Activated T-helper 1 cell treated with anti-CD3 and anti-CD28 coated beads, Interleukin-12 subunit alpha, Interleukin-12 subunit beta, Interleukin-2, Interleukin-4 antibody, amounts not matched to agents 30 ng/mL and 10 ng/mL and 1 ng/mL, durations not matched to agents 14 hours and 24 hours and 36 hours (primary cell): Measurements from ENCODE around the gene CRYBG3. TPM values are rescaled to one million over a fixed set of nuclear protein-coding genes. Genes with fewer than 3 reads are reported as not detected.

ENCODE experiments used
- DNase-seq: peaks from one replicate; pipeline ENCODE4 v3.0.0; 2021; ENCODE audit warnings: low spot score
- H3K27ac Mint-ChIP-seq: one replicate; pipeline ENCODE4 v1.8.0; 2021; ENCODE audit warnings: mild to moderate bottlenecking, mixed read lengths
- H3K27me3 Mint-ChIP-seq: one replicate; pipeline ENCODE4 v1.8.0; 2022; ENCODE audit warnings: mild to moderate bottlenecking, moderate library complexity, mixed read lengths; ENCODE audit not compliant: insufficient read depth
- H3K36me3 Mint-ChIP-seq: one replicate; pipeline ENCODE4 v1.8.0; 2021; ENCODE audit warnings: low read depth, mixed read lengths
- H3K4me1 Mint-ChIP-seq: one replicate; pipeline ENCODE4 v1.8.0; 2021; ENCODE audit warnings: low read depth, mixed read lengths
- H3K4me3 Mint-ChIP-seq: one replicate; pipeline ENCODE4 v1.8.0; 2021; ENCODE audit warnings: mild to moderate bottlenecking, moderate library complexity, mixed read lengths
- H3K9me3 Mint-ChIP-seq: one replicate; pipeline ENCODE4 v1.8.0; 2021; ENCODE audit warnings: mixed read lengths
- intact Hi-C: fragments of 100-400 bp; cut with micrococcal nuclease; formaldehyde crosslinking; loops from one replicate; pipeline ENCODE4 v1.15.1; 2024
- total RNA-seq: library from RNA; stranded (reverse); gene quantifications from 2 replicates; pipeline ENCODE4 v1.2.3, GENCODE V29; 2022

CRYBG3 gene
- total RNA-seq = 6.5 and 6.8 TPM in 2 replicates

GRCh38 chr3:97821774-97822358 is at the start of gene CRYBG3:
Gene CRYBG3 (plus strand): TSS chr3:97822011. CDS start chr3:97822207, 196 bp downstream.
- Mint-ChIP-seq H3K4me3 (peak within 1 kb of the TSS; percentile 99), H3K27ac (peak within 1 kb of the TSS; percentile 92), H3K36me3 (peaks cover 3% of the 10 kb centered on the region), H3K4me1 (peaks cover 40% of the 10 kb centered on the region), H3K27me3 (peaks cover 34% of the 10 kb centered on the region), H3K9me3 (no peaks in the 10 kb centered on the region)
- intact Hi-C loops = loop anchor here (1.0 to 10.0 kb wide), 8 partner anchors 29 to 771 kb away; partner anchors contain the start of genes ARL6, CLDND1 and CPOX
- peak; percentile 86 for DNase-seq

GRCh38 chr3:97772926-97773325 is 48.9 kb upstream of the CRYBG3 start:
- Mint-ChIP-seq H3K27me3 (no peaks in the 10 kb centered on the region), H3K4me1 (no peaks in the 10 kb centered on the region), H3K36me3 (peaks cover 5% of the 10 kb centered on the region), H3K4me3 (no peak overlapping the region), H3K9me3 (no peaks in the 10 kb centered on the region), H3K27ac (no peak overlapping the region)
- intact Hi-C loops = no loop called here
- no peak for DNase-seq

- H3K27me3 Mint-ChIP-seq = peaks cover 5% of the 10 kb centered on the region
- DNase-seq = no peak
- peaks cover 2% of the 10 kb centered on the region for H3K36me3 Mint-ChIP-seq
- H3K9me3 Mint-ChIP-seq = no peaks in the 10 kb centered on the region
- no peaks in the 10 kb centered on the region for H3K4me1 Mint-ChIP-seq
- no peak overlapping the region for H3K4me3 Mint-ChIP-seq
- no peak overlapping the region for H3K27ac Mint-ChIP-seq
- intact Hi-C loops = no loop called here
These were observed 43.7 kb upstream of the CRYBG3 start for GRCh38 chr3:97778152-97778551.

- Mint-ChIP-seq H3K27ac (no peak overlapping the region), H3K9me3 (no peaks in the 10 kb centered on the region), H3K27me3 (no peaks in the 10 kb centered on the region), H3K4me1 (no peaks in the 10 kb centered on the region), H3K36me3 (no peaks in the 10 kb centered on the region), H3K4me3 (no peak overlapping the region)
- peak; percentile 6 for DNase-seq
- intact Hi-C loops = loop anchor here (1.0 to 10.0 kb wide), 7 partner anchors 28 to 1021 kb away; no protein-coding TSS in a partner anchor
These were observed 28.3 kb upstream of the CRYBG3 start for GRCh38 chr3:97793420-97794019.

DNA sequence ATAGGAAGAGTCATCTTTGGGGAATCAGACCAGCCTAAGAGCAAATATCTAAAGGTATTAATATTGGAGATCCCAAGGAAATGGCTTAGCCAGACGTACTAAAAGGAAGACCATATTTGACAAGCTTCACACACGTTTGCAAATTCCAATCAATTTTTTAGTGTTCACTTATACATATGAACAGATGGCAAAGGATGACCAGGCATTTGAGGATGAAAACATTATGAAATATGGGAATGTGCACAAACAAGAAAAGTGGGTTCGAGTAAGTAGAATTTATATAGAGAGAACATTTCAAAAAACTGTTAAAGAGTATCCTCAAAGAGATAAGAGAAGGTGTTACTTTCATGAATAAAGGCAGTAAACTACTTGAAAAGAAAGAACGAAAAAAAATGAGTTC is 25.9 kb upstream of the CRYBG3 start:
- no peak for DNase-seq
- no peaks in the 10 kb centered on the region for H3K36me3 Mint-ChIP-seq

DNA sequence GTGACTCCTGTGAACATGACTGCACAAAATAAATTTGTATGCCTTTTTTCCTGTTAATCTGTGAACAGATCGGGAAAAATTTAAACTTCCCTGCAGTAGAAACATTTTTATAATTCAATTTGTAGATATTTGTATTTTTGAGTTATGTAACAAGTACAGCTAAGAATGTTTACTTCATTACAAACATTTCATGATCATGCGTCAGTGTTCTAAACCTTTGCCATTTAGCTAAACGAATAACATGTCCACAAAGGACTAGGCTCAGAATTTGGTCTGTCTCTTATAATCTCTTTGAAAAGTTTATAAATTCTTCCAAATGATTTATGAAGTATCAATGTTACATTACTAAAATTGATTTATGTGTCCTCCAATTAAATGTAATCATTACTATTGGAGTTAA is 17.3 kb upstream of the CRYBG3 start:
- Mint-ChIP-seq H3K4me3 (no peak overlapping the region), H3K4me1 (no peaks in the 10 kb centered on the region), H3K9me3 (no peaks in the 10 kb centered on the region), H3K36me3 (no peaks in the 10 kb centered on the region), H3K27ac (no peak overlapping the region), H3K27me3 (peaks cover 14% of the 10 kb centered on the region)
- no peak for DNase-seq
- intact Hi-C loops = no loop called here

More for the DNA sequence above, 25.9 kb upstream of the CRYBG3 start:
- H3K9me3 Mint-ChIP-seq = no peaks in the 10 kb centered on the region
- no peak overlapping the region for H3K4me3 Mint-ChIP-seq
- H3K4me1 Mint-ChIP-seq = no peaks in the 10 kb centered on the region
- no peaks in the 10 kb centered on the region for H3K27me3 Mint-ChIP-seq
- intact Hi-C loops = loop anchor here (10.0 kb wide), 2 partner anchors 529 to 1019 kb away; no protein-coding TSS in a partner anchor
- H3K27ac Mint-ChIP-seq = no peak overlapping the region

DNA sequence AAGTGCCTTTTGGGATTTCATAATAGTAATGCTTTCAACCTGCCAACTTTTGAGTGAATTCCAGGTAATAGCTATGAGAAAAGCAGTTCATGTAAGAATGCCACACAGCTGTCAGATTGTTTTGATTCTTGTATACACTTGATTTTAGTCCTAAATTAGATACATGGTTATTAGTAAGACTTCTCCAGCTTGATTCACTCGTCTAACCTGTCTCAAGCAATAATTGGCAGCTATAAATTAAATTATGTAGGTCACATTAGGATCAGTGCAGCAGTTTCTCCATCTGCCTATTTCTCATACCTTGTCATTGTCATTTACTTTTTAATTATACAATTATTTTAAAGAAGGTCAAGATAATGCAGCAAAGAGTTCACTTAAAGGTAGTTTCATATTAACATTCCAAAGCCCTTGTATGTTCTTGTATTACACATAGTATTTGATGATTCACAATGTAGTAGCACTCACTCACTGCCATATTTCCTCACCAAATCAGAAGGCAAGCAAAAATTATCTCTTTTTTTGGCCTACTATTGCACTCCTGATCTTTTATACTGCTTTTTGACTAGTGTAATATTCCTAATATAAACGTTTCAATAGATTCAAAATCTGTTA is 10.9 kb upstream of the CRYBG3 start:
- no peaks in the 10 kb centered on the region for H3K36me3 Mint-ChIP-seq
- H3K27ac Mint-ChIP-seq = no peak overlapping the region
- DNase-seq = no peak
- no peaks in the 10 kb centered on the region for H3K9me3 Mint-ChIP-seq
- peaks cover 17% of the 10 kb centered on the region for H3K4me1 Mint-ChIP-seq
- intact Hi-C loops = no loop called here
- peaks cover 17% of the 10 kb centered on the region for H3K27me3 Mint-ChIP-seq
- H3K4me3 Mint-ChIP-seq = no peak overlapping the region

DNA sequence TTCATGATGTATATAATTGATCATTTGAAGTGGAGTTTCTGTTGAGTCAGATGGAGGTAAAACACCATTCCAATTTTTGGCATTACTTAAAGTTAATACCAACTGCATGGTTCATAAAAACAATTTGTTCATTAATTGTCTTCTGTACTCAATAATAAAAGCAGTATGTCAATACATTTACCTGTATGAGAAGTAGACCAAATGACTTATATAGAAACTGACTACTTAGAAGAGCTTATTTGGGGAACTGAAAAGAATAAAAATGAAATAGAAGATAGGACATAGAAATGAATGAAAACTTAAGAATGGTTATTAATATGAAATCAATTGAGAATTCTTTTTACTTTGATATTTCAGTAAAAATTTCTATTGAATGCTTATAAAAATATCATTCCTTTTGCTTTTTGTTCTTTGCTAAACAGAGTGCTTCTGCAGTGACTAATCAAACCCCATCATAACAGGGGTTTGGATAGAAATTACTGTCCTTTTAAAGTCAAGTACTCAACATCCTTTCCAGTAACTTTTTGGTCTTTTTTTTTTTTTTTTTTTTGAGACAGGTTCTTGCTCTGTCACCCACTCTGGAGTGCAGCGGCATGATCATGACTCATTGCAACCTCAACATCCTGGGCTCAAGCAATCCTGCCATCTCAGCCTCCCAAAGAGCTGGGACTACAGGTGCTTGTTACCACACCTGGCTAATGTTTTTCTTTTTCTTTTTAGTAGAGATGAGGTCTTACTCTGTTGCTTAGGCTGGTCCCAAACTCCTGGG is 6.5 kb upstream of the CRYBG3 start:
- Mint-ChIP-seq H3K27me3 (peaks cover 8% of the 10 kb centered on the region), H3K27ac (peak overlapping the region; percentile 63), H3K4me1 (peaks cover 21% of the 10 kb centered on the region), H3K9me3 (no peaks in the 10 kb centered on the region), H3K4me3 (no peak overlapping the region), H3K36me3 (no peaks in the 10 kb centered on the region)
- intact Hi-C loops = loop anchor here (1.0 kb wide), 1 partner anchor 57 kb away; no protein-coding TSS in a partner anchor
- DNase-seq = peak; percentile 43

- H3K27me3 Mint-ChIP-seq = peaks cover 10% of the 10 kb centered on the region
- H3K4me3 Mint-ChIP-seq = no peak overlapping the region
- H3K27ac Mint-ChIP-seq = no peak overlapping the region
- H3K9me3 Mint-ChIP-seq = no peaks in the 10 kb centered on the region
- DNase-seq = no peak
- H3K36me3 Mint-ChIP-seq = no peaks in the 10 kb centered on the region
- intact Hi-C loops = no loop called here
- H3K4me1 Mint-ChIP-seq = peaks cover 32% of the 10 kb centered on the region
These were observed 5.0 kb upstream of the CRYBG3 start for GRCh38 chr3:97816811-97817210.

GRCh38 chr3:97817965-97818364 is 3.8 kb upstream of the CRYBG3 start:
- peaks cover 39% of the 10 kb centered on the region for H3K4me1 Mint-ChIP-seq
- H3K27me3 Mint-ChIP-seq = peaks cover 12% of the 10 kb centered on the region
- no peaks in the 10 kb centered on the region for H3K9me3 Mint-ChIP-seq
- H3K36me3 Mint-ChIP-seq = peaks cover 3% of the 10 kb centered on the region
- intact Hi-C loops = no loop called here
- DNase-seq = no peak
- H3K4me3 Mint-ChIP-seq = no peak overlapping the region
- H3K27ac Mint-ChIP-seq = no peak overlapping the region

GRCh38 chr3:97820780-97821179 is 1.0 kb upstream of the CRYBG3 start:
- H3K27ac Mint-ChIP-seq = peak overlapping the region; percentile 36
- H3K9me3 Mint-ChIP-seq = no peaks in the 10 kb centered on the region
- peak overlapping the region; percentile 99 for H3K4me3 Mint-ChIP-seq
- peaks cover 34% of the 10 kb centered on the region for H3K27me3 Mint-ChIP-seq
- peaks cover 45% of the 10 kb centered on the region for H3K4me1 Mint-ChIP-seq
- no peak for DNase-seq
- peaks cover 3% of the 10 kb centered on the region for H3K36me3 Mint-ChIP-seq
- intact Hi-C loops = loop anchor here (1.0 to 10.0 kb wide), 7 partner anchors 27 to 773 kb away; partner anchors contain the start of genes ARL6, CLDND1 and CPOX

DNA sequence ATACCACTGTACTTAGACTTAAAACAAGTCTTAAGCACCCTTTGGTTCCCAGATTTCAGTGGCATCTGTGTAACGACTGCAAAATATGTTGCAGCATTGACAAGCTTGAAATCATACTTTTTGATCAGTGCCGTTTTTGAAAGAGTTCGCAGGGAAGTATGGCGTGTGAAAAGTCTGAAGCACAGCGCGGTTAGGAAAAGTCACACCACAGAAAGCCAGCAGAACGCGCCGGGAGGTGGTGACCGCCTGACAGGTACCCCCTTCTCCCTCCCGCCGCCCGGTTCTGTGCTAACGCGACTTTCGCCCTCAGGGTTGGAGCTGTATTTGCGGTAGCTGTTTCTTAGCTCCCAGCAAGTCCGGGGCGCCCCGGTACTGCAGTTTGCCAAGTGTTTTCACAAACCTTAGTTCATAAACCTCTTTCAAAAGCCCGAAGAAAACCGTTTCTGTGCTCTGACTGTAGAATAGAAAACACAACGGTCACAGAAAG is 481 bp upstream of the CRYBG3 start:
- H3K27me3 Mint-ChIP-seq = peaks cover 34% of the 10 kb centered on the region
- peaks cover 3% of the 10 kb centered on the region for H3K36me3 Mint-ChIP-seq
- peak overlapping the region; percentile 99 for H3K4me3 Mint-ChIP-seq
- peaks cover 40% of the 10 kb centered on the region for H3K4me1 Mint-ChIP-seq
- no peaks in the 10 kb centered on the region for H3K9me3 Mint-ChIP-seq
- intact Hi-C loops = loop anchor here (1.0 to 10.0 kb wide), 7 partner anchors 28 to 772 kb away; partner anchors contain the start of genes ARL6, CLDND1 and CPOX
- peak overlapping the region; percentile 66 for H3K27ac Mint-ChIP-seq
- no peak for DNase-seq
